ENCODE measurements around the gene IPO5.
"Not testable (repeated sequence)": the region's sequence is repeated elsewhere in the genome, so short reads cannot be mapped to it uniquely, and the experiment has no call there.

IPO5 gene

GRCh38 chr13:98014766-98015165 is 61.3 kb downstream of the IPO5 start:
- DNase-seq (ENCODE audit: low spot score) = no peak

GRCh38 chr13:98018293-98018692 is 64.8 kb downstream of the IPO5 start:
- DNase-seq (ENCODE audit: low spot score) = no peak

GRCh38 chr13:98019186-98019585 is 65.7 kb downstream of the IPO5 start:
- no peak for DNase-seq (ENCODE audit: low spot score)

- no peak for DNase-seq (ENCODE audit: low spot score)
These were observed 66.8 kb downstream of the IPO5 start for GRCh38 chr13:98020271-98020670.

- peak; percentile 82 for DNase-seq (ENCODE audit: low spot score)
These were observed 68.7 kb downstream of the IPO5 start for GRCh38 chr13:98022210-98022609.

GRCh38 chr13:98025480-98026025 is 72.1 kb downstream of the IPO5 start:
- DNase-seq (ENCODE audit: low spot score) = no peak

GRCh38 chr13:98026457-98026857 is 73.0 kb downstream of the IPO5 start:
- DNase-seq (ENCODE audit: low spot score) = no peak

- DNase-seq (ENCODE audit: low spot score) = no peak
These were observed 78.7 kb downstream of the IPO5 start for GRCh38 chr13:98032168-98032567.

GRCh38 chr13:98033277-98034247 is 80.1 kb downstream of the IPO5 start:
- peak; percentile 58 for DNase-seq (ENCODE audit: low spot score)

- no peak for DNase-seq (ENCODE audit: low spot score)
These were observed 81.9 kb downstream of the IPO5 start for GRCh38 chr13:98035373-98035772.

- DNase-seq (ENCODE audit: low spot score) = not testable (repeated sequence)
These were observed 83.3 kb downstream of the IPO5 start for GRCh38 chr13:98036564-98037302.

GRCh38 chr13:98039261-98039660 is 85.8 kb downstream of the IPO5 start:
- DNase-seq (ENCODE audit: low spot score) = no peak

- no peak for DNase-seq (ENCODE audit: low spot score)
These were observed 86.5 kb downstream of the IPO5 start for GRCh38 chr13:98039964-98040363.

- no peak for DNase-seq (ENCODE audit: low spot score)
These were observed 87.8 kb downstream of the IPO5 start for GRCh38 chr13:98041081-98041820.

- no peak for DNase-seq (ENCODE audit: low spot score)
These were observed 90.8 kb downstream of the IPO5 start for GRCh38 chr13:98044301-98044700.

- DNase-seq (ENCODE audit: low spot score) = not testable (repeated sequence)
These were observed 94.3 kb downstream of the IPO5 start for GRCh38 chr13:98047785-98048184.

- no peak for DNase-seq (ENCODE audit: low spot score)
These were observed 94.8 kb downstream of the IPO5 start for GRCh38 chr13:98048265-98048664.

- no peak for DNase-seq (ENCODE audit: low spot score)
These were observed 96.6 kb downstream of the IPO5 start for GRCh38 chr13:98050041-98050466.

- DNase-seq (ENCODE audit: low spot score) = no peak
These were observed 98.9 kb downstream of the IPO5 start for GRCh38 chr13:98052412-98052811.

GRCh38 chr13:98054301-98054700 is 100.8 kb downstream of the IPO5 start:
- DNase-seq (ENCODE audit: low spot score) = no peak

- DNase-seq (ENCODE audit: low spot score) = no peak
These were observed 102.1 kb downstream of the IPO5 start for GRCh38 chr13:98055623-98056022.

- DNase-seq (ENCODE audit: low spot score) = no peak
These were observed 103.5 kb downstream of the IPO5 start for GRCh38 chr13:98056839-98057410.
